Activated CD4-positive, alpha-beta memory T cell treated with anti-CD3 and anti-CD28 coated beads for 36 hours (primary cell): ENCODE measurements around the gene KCNMB3. TPM values are rescaled to one million over a fixed set of nuclear protein-coding genes. Genes with fewer than 3 reads are reported as not detected.
A peak's percentile ranks its signal among the peaks of the same experiment; 100 is the strongest.
"Not testable (repeated sequence)": the region's sequence is repeated elsewhere in the genome, so short reads cannot be mapped to it uniquely, and the experiment has no call there.

ENCODE experiments used
- CTCF ChIA-PET: fragments of 350-600 bp; sonication (Branson Sonifier 250); formaldehyde crosslinking; loops from one replicate; lab custom pipeline; 2021; ENCODE audit warnings: antibody characterized with exemption, inconsistent platforms; lab: Charles Lee
- POLR2A ChIA-PET: fragments of 350-600 bp; sonication (Branson Sonifier 250); formaldehyde crosslinking; loops from one replicate; lab custom pipeline; 2021; ENCODE audit warnings: antibody characterized with exemption; lab: Charles Lee
- DNase-seq: peaks from one replicate; pipeline ENCODE4 v3.0.0-alpha.2; 2020
- H3K27ac Mint-ChIP-seq: one replicate; pipeline ENCODE4 v1.8.0; 2021; ENCODE audit warnings: mixed read lengths
- H3K27me3 Mint-ChIP-seq: one replicate; pipeline ENCODE4 v1.8.0; 2021; ENCODE audit warnings: mixed read lengths
- H3K36me3 Mint-ChIP-seq: one replicate; pipeline ENCODE4 v1.8.0; 2021; ENCODE audit warnings: mixed read lengths
- H3K4me1 Mint-ChIP-seq: one replicate; pipeline ENCODE4 v1.8.0; 2021; ENCODE audit warnings: low read depth, mixed read lengths
- H3K4me3 Mint-ChIP-seq: one replicate; pipeline ENCODE4 v1.8.0; 2021; ENCODE audit warnings: mild to moderate bottlenecking, mixed read lengths
- H3K9me3 Mint-ChIP-seq: one replicate; pipeline ENCODE4 v1.8.0; 2021; ENCODE audit warnings: mixed read lengths
- intact Hi-C: fragments of 100-400 bp; cut with micrococcal nuclease; formaldehyde crosslinking; loops from one replicate; pipeline ENCODE4 v1.15.1; 2023
- total RNA-seq, 2 experiments: library from RNA; stranded (reverse); gene quantifications; one replicate each; pipeline ENCODE4 v1.2.3, GENCODE V29; 2021

The KCNMB3 gene
- total RNA-seq, 2 experiments from 2014 or later, result 0.17 to 0.29 TPM

DNA sequence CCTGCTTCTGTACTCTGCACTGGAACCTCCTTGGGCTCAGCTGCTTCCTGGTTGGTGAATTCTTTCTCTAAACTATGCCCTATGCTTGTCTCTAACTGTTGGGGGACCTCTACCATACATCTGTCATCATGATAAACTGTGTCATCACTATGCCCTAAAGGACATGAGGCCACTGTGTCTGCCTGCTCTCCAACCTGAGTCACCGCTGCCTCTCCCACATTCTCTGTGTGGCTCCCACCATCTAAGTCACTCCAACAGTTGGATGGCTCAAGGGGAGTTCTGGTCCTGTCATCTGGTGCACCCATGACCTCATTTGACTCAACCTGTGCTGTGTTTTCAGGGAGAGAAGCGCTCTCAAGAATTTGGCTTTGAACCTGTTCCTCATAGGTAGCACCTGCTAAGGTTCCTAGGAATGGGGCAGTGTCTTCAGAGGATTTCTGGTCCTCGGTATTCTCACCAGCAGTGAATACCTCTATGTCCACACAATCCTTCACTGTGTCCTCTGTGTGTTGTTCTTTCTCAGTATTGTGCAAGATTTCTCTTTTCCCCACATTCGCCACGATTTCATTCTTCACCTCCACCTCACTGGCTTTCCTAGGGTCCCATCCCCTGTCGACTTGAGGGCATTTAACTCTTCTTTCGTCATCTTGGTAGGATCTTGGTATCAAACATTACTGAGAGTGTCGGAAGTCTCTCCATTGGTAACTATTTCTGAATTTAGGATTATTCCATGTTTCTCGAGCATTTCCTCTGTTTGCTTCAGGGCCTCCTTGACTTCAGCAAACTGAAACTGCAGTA is 9.2 kb upstream of the KCNMB3 start:
- POLR2A ChIA-PET, H3K27ac Mint-ChIP-seq, CTCF ChIA-PET, H3K4me1 Mint-ChIP-seq, H3K36me3 Mint-ChIP-seq, H3K27me3 Mint-ChIP-seq: not testable (repeated sequence)
- peak; percentile 29 for DNase-seq
- Mint-ChIP-seq H3K9me3 (peaks cover 12% of the 10 kb centered on the region), H3K4me3 (peak overlapping the region; percentile 27)
- intact Hi-C loops, result loop anchor here (5.0 kb wide), 1 partner anchor 62 kb away; the partner anchor contains the start of gene ZNF639

DNA sequence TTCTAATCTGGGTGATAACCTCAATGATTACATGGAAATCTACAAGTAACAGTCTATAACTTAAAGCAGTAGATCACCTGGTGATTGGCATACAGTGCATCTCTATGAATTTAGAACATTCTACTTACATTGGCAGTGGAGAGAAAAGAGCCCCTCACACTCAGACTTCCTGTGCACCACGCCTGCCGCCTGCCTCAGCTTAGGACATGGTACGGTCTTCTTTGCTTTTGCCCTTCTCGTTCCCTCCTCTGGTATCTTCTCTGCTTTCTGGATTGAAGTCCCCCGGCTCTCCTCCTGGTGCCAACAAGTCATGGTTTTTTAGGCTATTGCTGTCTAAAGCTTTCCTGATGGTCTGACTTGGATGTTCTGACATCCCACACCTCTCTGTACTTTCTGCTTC is 7.9 kb upstream of the KCNMB3 start:
- Mint-ChIP-seq H3K9me3 (peaks cover 12% of the 10 kb centered on the region), H3K27ac (no peak overlapping the region), H3K36me3 (no peaks in the 10 kb centered on the region), H3K27me3 (no peaks in the 10 kb centered on the region), H3K4me1 (peaks cover 9% of the 10 kb centered on the region), H3K4me3 (no peak overlapping the region)
- ChIA-PET POLR2A (no interaction called here), CTCF (no interaction called here)
- no peak for DNase-seq
- intact Hi-C loops, result no loop called here

DNA sequence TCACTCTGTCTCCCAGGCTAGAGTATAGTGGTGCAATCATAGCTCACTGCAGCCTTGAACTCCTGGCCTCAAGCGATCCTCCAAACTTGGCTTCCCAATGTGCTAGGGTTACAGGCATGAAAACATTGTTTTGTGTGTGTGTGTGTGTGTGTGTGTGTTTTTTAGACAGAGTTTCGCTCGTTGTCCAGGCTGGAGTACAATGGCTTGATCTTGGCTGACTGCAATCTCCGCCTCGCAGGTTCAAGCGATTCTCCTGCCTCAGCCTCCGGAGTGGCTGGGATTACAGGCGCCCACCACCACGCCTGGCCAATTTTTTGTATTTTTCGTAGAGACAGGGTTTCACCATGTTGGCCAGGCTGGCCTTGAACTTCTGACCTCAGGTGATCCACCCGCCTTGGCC is 6.8 kb upstream of the KCNMB3 start:
- H3K27me3 Mint-ChIP-seq, H3K4me3 Mint-ChIP-seq, intact Hi-C loops: not testable (repeated sequence)

DNA sequence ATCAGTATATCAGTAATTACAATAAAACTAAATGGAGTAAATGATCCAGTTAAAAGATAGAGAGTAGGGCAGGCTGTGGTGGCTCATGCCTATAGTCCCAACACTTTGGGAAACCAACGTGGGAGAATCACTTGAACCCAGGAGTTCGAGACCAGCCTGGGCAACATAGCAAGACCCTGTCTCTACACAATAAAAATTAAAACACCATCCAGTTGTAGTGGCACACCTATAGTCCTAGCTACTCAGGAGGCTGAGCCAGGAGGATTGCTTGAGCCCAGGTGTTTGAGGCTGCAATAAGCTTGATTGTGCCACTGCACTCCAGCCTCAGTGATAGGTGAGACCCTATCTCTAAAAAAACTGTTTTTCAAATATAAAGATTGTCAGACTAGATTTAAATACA is 5.9 kb upstream of the KCNMB3 start:
- Mint-ChIP-seq H3K27ac (no peak overlapping the region), H3K9me3 (peaks cover 12% of the 10 kb centered on the region), H3K36me3 (no peaks in the 10 kb centered on the region), H3K4me3 (no peak overlapping the region), H3K4me1 (peaks cover 7% of the 10 kb centered on the region), H3K27me3 (no peaks in the 10 kb centered on the region)
- intact Hi-C loops, result no loop called here
- CTCF ChIA-PET, result no interaction called here
- POLR2A ChIA-PET, result no interaction called here
- DNase-seq, result no peak

More for the DNA sequence above, 6.8 kb upstream of the KCNMB3 start:
- H3K9me3 Mint-ChIP-seq, result peaks cover 12% of the 10 kb centered on the region
- H3K27ac Mint-ChIP-seq, H3K4me1 Mint-ChIP-seq, CTCF ChIA-PET, POLR2A ChIA-PET, DNase-seq, H3K36me3 Mint-ChIP-seq: not testable (repeated sequence)

DNA sequence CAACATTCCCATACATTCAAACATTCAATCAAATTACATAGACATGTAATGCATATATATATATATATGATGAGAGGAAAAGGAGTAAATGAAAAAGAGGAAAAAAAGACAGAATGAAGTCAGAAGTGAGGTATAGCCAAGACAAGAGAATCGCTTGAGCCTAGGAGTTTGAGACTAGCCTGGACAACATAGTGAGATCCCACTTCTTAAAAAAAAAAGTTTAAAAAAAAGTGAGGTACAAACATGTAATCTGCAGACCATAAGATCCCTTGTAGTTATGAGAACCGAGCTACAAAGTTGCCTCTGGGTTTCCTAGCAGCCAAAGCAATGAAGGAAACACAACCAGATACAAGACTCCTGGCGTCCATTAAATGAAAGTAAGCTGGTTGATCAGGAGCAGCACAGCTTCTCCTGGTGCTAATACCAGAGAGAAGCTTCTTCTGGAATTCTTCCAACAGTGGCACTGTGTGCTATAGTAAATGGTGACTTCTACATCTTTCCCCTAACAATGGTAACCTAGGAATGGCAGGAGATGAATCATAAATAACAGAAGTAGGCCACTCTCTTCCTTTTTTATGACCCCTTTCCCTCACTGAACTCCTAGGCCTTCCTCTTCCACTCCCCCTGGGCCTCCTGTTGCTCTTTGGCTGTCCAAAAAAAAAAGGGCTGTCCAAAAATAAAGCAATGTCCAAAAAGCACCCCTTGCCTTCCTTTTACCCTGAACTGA is 3.5 kb downstream of the KCNMB3 start:
- CTCF ChIA-PET, result interaction anchor here (0.6 kb wide), 1 partner anchor 29 kb away, joined by 3 read pairs; no protein-coding TSS in a partner anchor
- no peak overlapping the region for H3K27ac Mint-ChIP-seq
- H3K36me3 Mint-ChIP-seq, result no peaks in the 10 kb centered on the region
- H3K9me3 Mint-ChIP-seq, result no peaks in the 10 kb centered on the region
- H3K4me1 Mint-ChIP-seq, result no peaks in the 10 kb centered on the region
- POLR2A ChIA-PET, result no interaction called here
- no peak overlapping the region for H3K4me3 Mint-ChIP-seq
- no peak for DNase-seq
- intact Hi-C loops, result no loop called here
- no peaks in the 10 kb centered on the region for H3K27me3 Mint-ChIP-seq

DNA sequence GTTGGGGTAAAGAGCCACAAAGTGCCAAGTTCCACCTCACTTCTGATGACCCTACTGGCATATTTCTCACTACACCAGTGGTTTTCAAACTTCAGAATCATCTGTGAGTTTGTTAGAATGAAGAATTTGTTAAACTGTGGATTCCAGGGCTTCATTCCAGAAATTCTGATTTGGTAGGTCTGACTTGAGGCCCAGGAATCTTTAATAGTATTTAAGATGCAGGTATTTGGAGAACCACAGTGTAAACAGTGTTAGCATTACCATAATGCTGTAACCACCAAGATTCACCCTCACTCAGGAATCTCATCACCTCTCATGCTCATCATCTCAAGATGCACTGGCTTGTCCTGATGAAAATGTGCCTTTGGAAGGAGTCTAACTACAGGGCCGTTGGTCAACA is 6.0 kb downstream of the KCNMB3 start:
- Mint-ChIP-seq H3K36me3 (no peaks in the 10 kb centered on the region), H3K27me3 (no peaks in the 10 kb centered on the region), H3K27ac (no peak overlapping the region), H3K9me3 (no peaks in the 10 kb centered on the region), H3K4me3 (no peak overlapping the region), H3K4me1 (no peaks in the 10 kb centered on the region)
- no peak for DNase-seq
- CTCF ChIA-PET, result no interaction called here
- intact Hi-C loops, result no loop called here
- POLR2A ChIA-PET, result no interaction called here

DNA sequence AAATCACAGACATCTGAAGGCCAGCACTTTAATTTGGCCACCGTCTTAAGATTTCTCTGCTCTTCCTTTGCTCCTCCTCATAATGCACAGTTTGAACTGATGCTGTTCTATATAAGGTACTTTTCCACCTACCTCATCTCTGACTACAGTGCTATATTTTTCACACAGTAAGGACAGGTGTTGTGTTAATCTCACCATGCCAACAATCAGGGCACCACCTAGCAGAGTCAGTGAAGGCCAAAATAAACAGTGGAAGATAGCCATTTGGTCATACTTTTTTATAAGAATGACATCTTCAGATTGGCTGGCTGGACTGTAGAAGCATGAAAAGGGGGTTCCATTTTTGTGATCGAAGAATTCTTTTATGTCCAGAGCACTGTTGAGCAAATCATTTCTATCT is 8.1 kb downstream of the KCNMB3 start:
- POLR2A ChIA-PET, DNase-seq, H3K36me3 Mint-ChIP-seq, H3K9me3 Mint-ChIP-seq, H3K27ac Mint-ChIP-seq, CTCF ChIA-PET, H3K27me3 Mint-ChIP-seq, intact Hi-C loops, H3K4me1 Mint-ChIP-seq, H3K4me3 Mint-ChIP-seq: not testable (repeated sequence)

DNA sequence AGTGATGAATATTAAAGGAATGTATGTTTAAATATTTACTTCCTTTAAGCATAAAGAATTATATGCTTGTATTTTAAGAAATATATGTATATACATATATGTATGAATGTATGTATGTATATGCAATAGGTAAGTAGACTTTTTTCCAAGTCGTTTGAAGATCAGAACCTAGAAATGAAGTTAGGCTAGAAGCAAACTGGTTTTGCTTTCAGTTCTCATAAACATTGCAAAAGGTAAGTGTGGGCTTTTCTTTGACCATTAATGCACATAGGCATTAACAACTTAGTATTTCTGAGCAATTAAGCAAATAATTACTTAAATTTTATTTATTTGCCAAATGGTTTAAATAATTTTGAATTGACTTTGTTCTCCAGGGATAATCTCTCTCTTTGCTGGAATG is 10.6 kb downstream of the KCNMB3 start:
- POLR2A ChIA-PET, H3K4me3 Mint-ChIP-seq, DNase-seq, CTCF ChIA-PET, H3K4me1 Mint-ChIP-seq, H3K27ac Mint-ChIP-seq, H3K27me3 Mint-ChIP-seq, H3K9me3 Mint-ChIP-seq, intact Hi-C loops, H3K36me3 Mint-ChIP-seq: not testable (repeated sequence)

DNA sequence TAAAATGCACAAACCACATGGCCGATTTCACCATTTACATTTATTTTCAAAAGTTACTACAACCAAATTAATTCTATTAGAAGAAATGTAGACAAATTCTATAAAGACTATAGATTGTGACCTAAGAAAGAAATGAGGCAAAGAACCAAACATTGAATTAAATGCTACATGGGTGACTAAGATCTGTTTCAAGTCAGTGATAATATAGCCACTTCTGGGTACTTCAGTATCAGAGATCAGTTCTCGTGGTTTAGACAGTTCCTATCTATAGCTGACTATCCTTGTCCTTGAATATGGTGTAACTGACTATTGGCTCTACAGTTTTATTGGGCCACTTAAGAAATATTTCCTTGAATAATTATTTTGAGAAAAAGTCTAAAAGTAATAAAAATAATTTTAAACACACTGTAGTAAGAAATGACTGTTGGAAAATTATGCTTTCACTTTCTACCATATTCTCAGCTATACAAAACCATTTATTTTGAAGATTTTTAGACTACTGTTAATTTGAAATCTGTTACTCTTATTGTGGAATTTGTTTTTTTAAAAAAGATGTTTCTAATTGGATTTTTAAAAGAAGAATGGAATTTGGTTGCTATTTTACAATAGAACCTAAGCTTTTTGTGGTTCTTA is 14.1 kb downstream of the KCNMB3 start:
- Mint-ChIP-seq H3K36me3 (peaks cover 16% of the 10 kb centered on the region), H3K4me3 (no peak overlapping the region), H3K4me1 (peaks cover 5% of the 10 kb centered on the region), H3K27ac (no peak overlapping the region), H3K9me3 (no peaks in the 10 kb centered on the region), H3K27me3 (no peaks in the 10 kb centered on the region)
- ChIA-PET POLR2A (no interaction called here), CTCF (no interaction called here)
- DNase-seq, result no peak
- intact Hi-C loops, result no loop called here

DNA sequence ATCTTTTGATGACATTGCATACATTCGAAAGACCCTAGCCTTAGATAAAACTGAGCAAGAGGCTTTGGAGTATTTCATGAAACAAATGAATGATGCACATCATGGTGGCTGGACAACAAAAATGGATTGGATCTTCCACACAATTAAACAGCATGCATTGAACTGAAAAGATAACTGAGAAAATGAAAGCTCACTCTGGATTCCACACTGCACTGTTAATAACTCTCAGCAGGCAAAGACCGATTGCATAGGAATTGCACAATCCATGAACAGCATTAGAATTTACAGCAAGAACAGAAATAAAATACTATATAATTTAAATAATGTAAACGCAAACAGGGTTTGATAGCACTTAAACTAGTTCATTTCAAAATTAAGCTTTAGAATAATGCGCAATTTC is 16.7 kb downstream of the KCNMB3 start:
- CTCF ChIA-PET, result no interaction called here

DNA sequence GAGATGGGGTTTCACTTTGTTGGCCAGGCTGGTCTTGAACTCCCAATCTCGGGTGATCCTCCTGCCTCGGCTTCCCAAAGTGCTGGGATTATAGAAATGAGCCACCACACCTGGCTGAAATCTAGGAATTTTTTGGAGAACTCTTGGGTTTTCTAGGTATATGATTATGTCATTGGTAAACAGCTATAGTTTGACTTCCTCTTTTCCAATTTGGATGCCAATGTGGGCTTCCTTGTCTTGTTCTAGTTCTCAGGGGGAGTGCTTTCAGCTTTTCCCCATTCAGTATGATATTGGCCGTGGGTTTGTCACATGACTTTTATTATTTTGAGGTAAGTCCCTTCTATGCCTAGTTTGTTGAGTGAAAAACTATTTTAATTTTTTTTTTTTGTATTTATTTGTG is 17.9 kb downstream of the KCNMB3 start:
- POLR2A ChIA-PET, result no interaction called here
- intact Hi-C loops, result no loop called here
- no peak overlapping the region for H3K4me3 Mint-ChIP-seq
- no peak overlapping the region for H3K27ac Mint-ChIP-seq
- H3K9me3 Mint-ChIP-seq, result no peaks in the 10 kb centered on the region
- no peak for DNase-seq
- CTCF ChIA-PET, result interaction anchor here (1.0 kb wide), 1 partner anchor 13 kb away, joined by 6 read pairs; no protein-coding TSS in a partner anchor
- H3K4me1 Mint-ChIP-seq, result peaks cover 5% of the 10 kb centered on the region
- H3K27me3 Mint-ChIP-seq, result no peaks in the 10 kb centered on the region
- peaks cover 30% of the 10 kb centered on the region for H3K36me3 Mint-ChIP-seq

More for the DNA sequence above, 16.7 kb downstream of the KCNMB3 start:
- H3K36me3 Mint-ChIP-seq, result peaks cover 30% of the 10 kb centered on the region
- H3K4me1 Mint-ChIP-seq, result peaks cover 5% of the 10 kb centered on the region
- no peak overlapping the region for H3K4me3 Mint-ChIP-seq
- no peak overlapping the region for H3K27ac Mint-ChIP-seq
- intact Hi-C loops, result no loop called here
- H3K27me3 Mint-ChIP-seq, result no peaks in the 10 kb centered on the region
- POLR2A ChIA-PET, result no interaction called here
- DNase-seq, result no peak
- no peaks in the 10 kb centered on the region for H3K9me3 Mint-ChIP-seq

DNA sequence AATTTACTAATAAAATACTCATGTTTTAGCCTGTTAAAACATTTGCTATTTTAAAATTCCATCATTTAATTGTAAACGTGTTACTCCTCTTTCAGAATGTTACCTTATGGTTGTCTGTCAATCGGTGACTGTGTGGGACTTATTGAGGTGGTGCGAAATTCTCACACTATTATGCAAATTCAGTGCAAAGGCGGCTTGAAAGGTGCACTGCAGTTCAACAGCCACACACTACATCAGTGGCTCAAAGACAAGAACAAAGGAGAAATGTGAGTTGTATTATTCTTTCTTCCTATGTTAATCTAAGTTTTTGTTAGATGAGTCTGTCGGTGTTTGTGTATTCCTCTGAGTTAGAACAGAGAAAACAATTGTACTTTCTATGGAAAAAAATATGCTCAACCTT is 21.7 kb downstream of the KCNMB3 start:
- Mint-ChIP-seq H3K9me3 (no peaks in the 10 kb centered on the region), H3K36me3 (peaks cover 27% of the 10 kb centered on the region), H3K4me3 (no peak overlapping the region), H3K27ac (no peak overlapping the region), H3K27me3 (no peaks in the 10 kb centered on the region), H3K4me1 (no peaks in the 10 kb centered on the region)
- POLR2A ChIA-PET, result no interaction called here
- intact Hi-C loops, result no loop called here
- CTCF ChIA-PET, result no interaction called here
- DNase-seq, result no peak
